DOHH2 (cell line): Measurements from ENCODE around the gene COL5A1.

Experiments
- H3F3A ChIP-seq: fragments of 200-600 bp; sonication (generic), shearing (Covaris generic); 2 replicates; pipeline ENCODE4 v1.6.0; 2016; ENCODE audit warnings: antibody characterized with exemption, mild to moderate bottlenecking; ENCODE audit not compliant: control insufficient read depth, insufficient read depth
- H3K27ac ChIP-seq: fragments of 200-600 bp; sonication (generic); 2 replicates; pipeline ENCODE4 v1.5.1; 2014; ENCODE audit warnings: low read depth, mild to moderate bottlenecking, low read length, moderate library complexity
- H3K27me3 ChIP-seq: fragments of 200-600 bp; sonication (generic); 2 replicates; pipeline ENCODE4 v1.6.1; 2014; ENCODE audit warnings: mild to moderate bottlenecking, low read length, mixed read lengths; ENCODE audit not compliant: control insufficient read depth
- H3K36me3 ChIP-seq: fragments of 200-600 bp; sonication (generic); 2 replicates; pipeline ENCODE4 v1.6.1; 2014; ENCODE audit warnings: mild to moderate bottlenecking, low read length, moderate library complexity, mixed read lengths; ENCODE audit not compliant: control insufficient read depth
- H3K4me1 ChIP-seq: fragments of 200-600 bp; sonication (generic); 2 replicates; pipeline ENCODE4 v1.6.1; 2014; ENCODE audit warnings: mild to moderate bottlenecking, low read length, mixed read lengths; ENCODE audit not compliant: control insufficient read depth
- H3K4me2 ChIP-seq: fragments of 200-600 bp; sonication (generic); 2 replicates; pipeline ENCODE4 v1.6.0; 2014; ENCODE audit warnings: mild to moderate bottlenecking, low read length, moderate library complexity
- H3K4me3 ChIP-seq: fragments of 200-600 bp; sonication (generic); 2 replicates; pipeline ENCODE4 v1.5.1; 2014; ENCODE audit warnings: mild to moderate bottlenecking, low read length, mixed read lengths
- H3K79me2 ChIP-seq: fragments of 200-600 bp; sonication (generic); 2 replicates; pipeline ENCODE4 v1.6.1; 2014; ENCODE audit warnings: mild to moderate bottlenecking, low read length, mixed read lengths; ENCODE audit not compliant: control insufficient read depth
- H3K9me2 ChIP-seq: fragments of 200-600 bp; sonication (generic); replicated peaks from 2 replicates; pipeline ENCODE4 v1.6.1; 2014; ENCODE audit warnings: mild to moderate bottlenecking, low read length, mixed read lengths; ENCODE audit not compliant: control insufficient read depth
- H3K9me3 ChIP-seq: fragments of 200-600 bp; sonication (generic); 2 replicates; pipeline ENCODE4 v1.6.1; 2014; ENCODE audit warnings: antibody characterized with exemption, low read length, mixed read lengths; ENCODE audit not compliant: control insufficient read depth, insufficient read depth
- H4K20me1 ChIP-seq: fragments of 200-600 bp; sonication (generic); 2 replicates; pipeline ENCODE4 v1.6.0; 2014; ENCODE audit warnings: low read depth, mild to moderate bottlenecking, antibody characterized with exemption, low read length, moderate library complexity; ENCODE audit not compliant: control insufficient read depth, insufficient read depth
- EZH2phosphoT487 ChIP-seq: fragments of 200-600 bp; sonication (generic); IDR thresholded peaks from 2 replicates; pipeline ENCODE4 v1.6.1; 2017; ENCODE audit warnings: borderline replicate concordance, mild to moderate bottlenecking, antibody characterized with exemption, low read length, moderate library complexity, mixed read lengths
- TF ChIP-seq, protein P1 (sequence below): fragments of 200-600 bp; sonication (generic); IDR thresholded peaks from one replicate; pipeline ENCODE4 v1.5.1; 2014; ENCODE audit warnings: antibody characterized with exemption, mild to moderate bottlenecking, low read depth, low read length; ENCODE audit not compliant: poor library complexity, severe bottlenecking

The COL5A1 gene

DNA sequence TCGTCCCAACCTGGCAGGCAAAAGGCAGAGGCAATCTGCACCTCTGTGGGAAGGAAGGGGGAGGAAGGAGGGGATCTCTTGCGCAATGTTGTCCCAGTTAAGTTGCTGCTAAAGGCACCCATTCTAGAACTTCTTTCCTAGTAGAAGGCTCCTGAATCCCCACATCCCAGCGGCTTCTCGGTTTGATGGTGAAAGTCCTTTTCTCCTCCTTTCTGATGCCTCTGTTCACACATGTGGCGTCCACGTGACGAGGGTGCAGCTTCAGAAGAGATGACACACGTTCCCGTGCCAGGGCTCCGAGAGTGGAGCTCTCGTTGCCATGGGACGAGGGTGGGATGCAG, 142.1 kb downstream of the COL5A1 start:
- H3K9me3 ChIP-seq: no peaks in the 10 kb centered on the region
- 0 out of 2 replicates have a peak, but pooled peaks cover 3% of the 10 kb centered on the region for H3K4me1 ChIP-seq
- no peaks in the 10 kb centered on the region for H3K79me2 ChIP-seq
- no peak overlapping the region for H3K4me3 ChIP-seq
- H3K27me3 ChIP-seq: no peaks in the 10 kb centered on the region
- no peaks in the 10 kb centered on the region for H3K36me3 ChIP-seq
- H3F3A ChIP-seq: no peaks in the 10 kb centered on the region
- TF ChIP-seq, protein P1, sequence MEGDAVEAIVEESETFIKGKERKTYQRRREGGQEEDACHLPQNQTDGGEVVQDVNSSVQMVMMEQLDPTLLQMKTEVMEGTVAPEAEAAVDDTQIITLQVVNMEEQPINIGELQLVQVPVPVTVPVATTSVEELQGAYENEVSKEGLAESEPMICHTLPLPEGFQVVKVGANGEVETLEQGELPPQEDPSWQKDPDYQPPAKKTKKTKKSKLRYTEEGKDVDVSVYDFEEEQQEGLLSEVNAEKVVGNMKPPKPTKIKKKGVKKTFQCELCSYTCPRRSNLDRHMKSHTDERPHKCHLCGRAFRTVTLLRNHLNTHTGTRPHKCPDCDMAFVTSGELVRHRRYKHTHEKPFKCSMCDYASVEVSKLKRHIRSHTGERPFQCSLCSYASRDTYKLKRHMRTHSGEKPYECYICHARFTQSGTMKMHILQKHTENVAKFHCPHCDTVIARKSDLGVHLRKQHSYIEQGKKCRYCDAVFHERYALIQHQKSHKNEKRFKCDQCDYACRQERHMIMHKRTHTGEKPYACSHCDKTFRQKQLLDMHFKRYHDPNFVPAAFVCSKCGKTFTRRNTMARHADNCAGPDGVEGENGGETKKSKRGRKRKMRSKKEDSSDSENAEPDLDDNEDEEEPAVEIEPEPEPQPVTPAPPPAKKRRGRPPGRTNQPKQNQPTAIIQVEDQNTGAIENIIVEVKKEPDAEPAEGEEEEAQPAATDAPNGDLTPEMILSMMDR: no peak
- no peak for TF ChIP-seq EZH2phosphoT487
- H3K27ac ChIP-seq: no peak overlapping the region
- H3K9me2 ChIP-seq: no peaks in the 10 kb centered on the region
- H4K20me1 ChIP-seq: no peaks in the 10 kb centered on the region
- H3K4me2 ChIP-seq: no peak overlapping the region

DNA sequence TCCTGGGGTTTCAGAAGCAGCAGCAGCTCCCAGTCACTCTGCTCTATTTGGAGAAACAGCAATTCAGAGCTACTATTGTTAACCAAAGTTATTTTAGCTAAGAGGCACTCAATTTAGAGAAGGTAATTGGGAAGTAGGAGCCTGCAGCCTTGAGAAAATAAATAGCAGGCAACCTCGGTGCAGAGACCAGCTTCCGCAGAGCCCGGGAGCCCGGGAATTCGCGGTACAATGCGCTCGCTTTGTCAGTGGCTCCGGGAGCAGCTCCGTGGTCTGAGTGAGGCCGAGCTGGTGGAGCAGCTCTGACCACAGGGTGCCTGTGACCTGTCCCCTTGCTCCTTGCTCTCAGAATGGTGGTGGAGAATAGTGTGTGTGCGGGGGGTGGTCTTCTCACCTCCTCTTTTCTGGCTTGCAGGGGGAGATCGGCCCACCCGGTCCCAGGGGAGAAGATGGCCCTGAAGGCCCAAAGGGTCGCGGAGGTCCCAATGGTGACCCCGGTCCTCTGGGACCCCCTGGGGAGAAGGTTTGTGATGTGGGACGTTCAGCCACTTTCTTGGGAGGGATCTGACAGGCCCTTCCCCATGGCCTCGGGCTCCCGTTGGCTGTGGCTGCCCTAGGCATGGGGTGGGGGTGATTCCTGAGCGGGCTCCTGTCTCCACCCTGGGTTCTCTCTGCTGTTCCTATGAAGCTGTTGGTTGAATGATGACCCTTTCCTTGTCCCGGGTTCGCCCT, 143.1 kb downstream of the COL5A1 start:
- H3K36me3 ChIP-seq: no peaks in the 10 kb centered on the region
- H3K4me2 ChIP-seq: no peak overlapping the region
- H3K79me2 ChIP-seq: no peaks in the 10 kb centered on the region
- no peaks in the 10 kb centered on the region for H3K4me1 ChIP-seq
- H3K27me3 ChIP-seq: no peaks in the 10 kb centered on the region
- H3K9me2 ChIP-seq: no peaks in the 10 kb centered on the region
- H3K4me3 ChIP-seq: no peak overlapping the region
- no peak overlapping the region for H3K27ac ChIP-seq
- TF ChIP-seq, protein P1: no peak
- no peak for TF ChIP-seq EZH2phosphoT487
- no peaks in the 10 kb centered on the region for H3K9me3 ChIP-seq
- H4K20me1 ChIP-seq: no peaks in the 10 kb centered on the region
- H3F3A ChIP-seq: no peaks in the 10 kb centered on the region

DNA sequence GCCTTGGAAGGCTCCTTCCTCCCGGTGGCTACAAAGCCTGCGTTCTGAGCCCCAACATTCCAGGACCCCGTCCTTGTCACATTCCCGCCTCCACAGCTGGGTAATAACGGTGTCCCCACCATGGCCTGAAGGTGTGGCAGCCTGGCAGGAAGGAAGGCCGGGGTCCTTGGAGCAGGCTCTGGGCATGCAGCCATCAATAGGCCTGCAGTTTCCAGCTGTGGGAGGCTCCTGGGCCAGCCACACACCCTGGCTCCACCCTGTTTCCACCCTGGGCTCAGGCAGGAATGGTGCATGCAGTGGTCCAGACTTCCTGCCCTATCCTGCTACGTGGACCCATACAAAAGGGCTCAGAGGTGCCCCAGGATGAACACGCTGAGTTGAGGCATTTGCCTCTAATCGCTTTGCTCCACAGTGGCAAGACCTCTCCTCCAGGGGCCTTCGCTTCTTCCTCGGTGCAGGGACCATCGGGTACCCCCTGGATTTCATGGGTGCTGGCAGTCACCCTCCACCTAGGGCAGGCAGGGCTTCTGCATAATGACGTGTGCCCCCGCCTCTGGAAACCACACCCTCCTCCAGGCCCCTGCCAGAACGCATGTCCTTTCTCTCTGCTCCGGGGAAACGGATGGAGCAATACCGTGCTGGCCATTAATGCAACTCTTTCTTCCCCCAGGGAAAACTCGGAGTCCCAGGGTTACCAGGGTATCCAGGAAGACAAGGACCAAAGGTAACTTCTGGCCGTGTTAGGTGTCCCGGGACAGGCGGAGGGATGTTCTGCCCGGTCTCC, 143.9 kb downstream of the COL5A1 start:
- H3K9me3 ChIP-seq: no peaks in the 10 kb centered on the region
- no peaks in the 10 kb centered on the region for H3K4me1 ChIP-seq
- no peak overlapping the region for H3K27ac ChIP-seq
- H3K9me2 ChIP-seq: no peaks in the 10 kb centered on the region
- H3K4me2 ChIP-seq: no peak overlapping the region
- no peak overlapping the region for H3K4me3 ChIP-seq
- no peaks in the 10 kb centered on the region for H4K20me1 ChIP-seq
- H3K27me3 ChIP-seq: no peaks in the 10 kb centered on the region
- TF ChIP-seq EZH2phosphoT487: no peak
- TF ChIP-seq, protein P1: no peak
- no peaks in the 10 kb centered on the region for H3K79me2 ChIP-seq
- no peaks in the 10 kb centered on the region for H3K36me3 ChIP-seq
- no peaks in the 10 kb centered on the region for H3F3A ChIP-seq
